Mesodermal cell (in vitro differentiated cells): ENCODE results near the gene OR11H6.
"Not testable (repeated sequence)": the region's sequence is repeated elsewhere in the genome, so short reads cannot be mapped to it uniquely, and the experiment has no call there.

Experiments used
- H3K27ac ChIP-seq: 2 replicates; pipeline ENCODE4 v1.7.0; 2013; ENCODE audit warnings: mild to moderate bottlenecking, low read depth, low read length, moderate library complexity; ENCODE audit not compliant: severe bottlenecking
- H3K36me3 ChIP-seq: 2 replicates; pipeline ENCODE4 v1.7.1; 2013; ENCODE audit warnings: mild to moderate bottlenecking, low read length, moderate library complexity; ENCODE audit not compliant: control insufficient read depth, insufficient read depth
- H3K4me1 ChIP-seq: one replicate; pipeline ENCODE4 v1.7.1; 2013; ENCODE audit warnings: mild to moderate bottlenecking, low read length; ENCODE audit not compliant: insufficient read depth, control insufficient read depth, poor library complexity, severe bottlenecking
- H3K4me3 ChIP-seq: 2 replicates; pipeline ENCODE4 v1.7.0; 2013; ENCODE audit warnings: low read length, control low read depth, mild to moderate bottlenecking; ENCODE audit not compliant: insufficient read depth, poor library complexity, severe bottlenecking; ENCODE audit errors: extremely low read depth
- H3K9me3 ChIP-seq: 2 replicates; pipeline ENCODE4 v1.7.1; 2013; ENCODE audit warnings: mild to moderate bottlenecking, low read length, moderate library complexity; ENCODE audit not compliant: control insufficient read depth
- WGBS, 2 experiments: methylation state at CpG; one replicate each; pipeline ENCODE4 v1.1.5; 2013; ENCODE audit warnings: missing lambda C conversion rate in 2 of 2; ENCODE audit not compliant: insufficient coverage in 2 of 2; 5-methylcytosine and 5-hydroxymethylcytosine counted together

The OR11H6 gene

DNA sequence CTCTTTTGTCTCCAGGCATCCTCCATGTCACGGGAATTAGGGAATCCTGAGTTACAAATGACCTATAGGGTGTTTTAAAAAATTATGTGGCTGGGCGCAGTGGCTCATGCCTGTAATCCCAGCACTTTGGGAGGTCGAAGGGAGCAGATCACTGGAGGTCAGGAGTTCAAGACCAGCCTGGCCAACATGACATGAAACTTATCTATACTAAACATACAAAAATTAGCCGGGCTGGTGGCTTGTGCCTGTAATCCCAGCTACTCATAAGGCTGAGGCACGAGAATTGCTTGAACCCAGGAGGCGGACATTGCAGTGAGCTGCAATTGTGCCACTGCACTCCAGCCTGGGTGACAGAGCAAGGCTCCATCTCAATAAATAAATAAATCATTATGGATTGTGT, 28.3 kb upstream of the OR11H6 start:
- not testable (repeated sequence) for H3K36me3 ChIP-seq, H3K4me1 ChIP-seq, H3K27ac ChIP-seq, H3K4me3 ChIP-seq
- peaks cover 61% of the 10 kb centered on the region for H3K9me3 ChIP-seq
- WGBS, 2 experiments = 25 to 63% methylated on average over 1 to 2 of the region's 6 CpGs

DNA sequence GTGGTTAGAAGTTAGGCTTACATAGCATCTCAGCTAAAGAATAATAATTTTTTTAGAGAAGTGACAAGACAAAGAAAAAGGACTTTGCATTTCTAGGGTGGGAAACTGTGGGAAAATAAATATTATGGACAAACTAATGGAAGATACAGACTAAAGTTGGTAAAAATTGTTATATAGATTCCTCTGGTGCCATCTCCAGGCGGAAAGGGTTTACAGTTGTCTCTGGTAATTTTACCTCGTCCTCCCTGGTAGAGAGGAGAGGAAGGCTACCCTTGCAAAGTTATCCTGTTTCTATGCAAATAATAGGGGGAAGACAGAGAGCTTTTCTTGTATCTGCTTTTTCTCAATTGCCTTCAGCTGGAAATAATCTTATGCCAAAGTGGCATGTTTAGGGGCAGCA, 27.6 kb upstream of the OR11H6 start:
- Histone ChIP-seq H3K36me3 (no peaks in the 10 kb centered on the region), H3K4me1 (no peaks in the 10 kb centered on the region), H3K27ac (no peak overlapping the region), H3K9me3 (peaks cover 61% of the 10 kb centered on the region), H3K4me3 (no peak overlapping the region)
- WGBS, 2 experiments = 25% methylated on average over 2 of the region's 2 CpGs; no CpG with 5 or more reads in 1 of the 2 experiments

DNA sequence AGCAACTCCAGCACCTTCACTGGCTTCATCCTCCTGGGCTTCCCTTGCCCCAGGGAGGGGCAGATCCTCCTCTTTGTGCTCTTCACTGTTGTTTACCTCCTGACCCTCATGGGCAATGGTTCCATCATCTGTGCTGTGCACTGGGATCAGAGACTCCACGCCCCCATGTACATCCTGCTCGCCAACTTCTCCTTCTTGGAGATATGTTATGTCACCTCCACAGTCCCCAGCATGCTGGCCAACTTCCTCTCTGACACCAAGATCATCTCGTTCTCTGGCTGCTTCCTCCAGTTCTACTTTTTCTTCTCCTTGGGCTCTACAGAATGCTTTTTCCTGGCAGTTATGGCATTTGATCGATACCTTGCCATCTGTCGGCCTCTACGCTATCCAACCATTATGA, 26.1 kb upstream of the OR11H6 start:
- Histone ChIP-seq H3K4me3 (no peak overlapping the region), H3K9me3 (peaks cover 61% of the 10 kb centered on the region), H3K4me1 (no peaks in the 10 kb centered on the region), H3K27ac (no peak overlapping the region), H3K36me3 (no peaks in the 10 kb centered on the region)
- WGBS, 2 experiments = 80 to 81% methylated on average over 5 of the region's 6 CpGs

DNA sequence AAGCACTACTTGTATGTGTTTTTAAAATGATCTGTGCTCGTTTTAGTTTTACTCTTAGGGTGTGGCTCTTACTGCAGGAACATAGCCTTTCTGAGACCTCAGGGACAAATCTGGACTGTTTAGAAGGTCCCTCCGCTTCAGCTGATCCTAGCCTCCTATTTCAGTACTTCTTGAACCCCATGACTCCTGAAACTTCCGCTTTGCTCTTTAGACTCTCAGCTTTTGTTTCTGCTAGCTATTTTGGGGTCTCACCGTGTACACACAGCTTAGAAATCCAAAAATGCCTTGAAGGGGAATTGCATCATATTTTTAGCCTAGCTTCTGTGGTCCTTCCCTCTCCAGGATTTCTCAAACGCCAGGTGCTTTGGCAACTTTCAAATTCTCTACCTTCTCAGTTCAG, 24.5 kb upstream of the OR11H6 start:
- Histone ChIP-seq H3K27ac (no peak overlapping the region), H3K4me1 (no peaks in the 10 kb centered on the region), H3K9me3 (peaks cover 56% of the 10 kb centered on the region), H3K36me3 (no peaks in the 10 kb centered on the region), H3K4me3 (no peak overlapping the region)
- WGBS, 2 experiments = 43 to 48% methylated on average over 5 of the region's 5 CpGs

DNA sequence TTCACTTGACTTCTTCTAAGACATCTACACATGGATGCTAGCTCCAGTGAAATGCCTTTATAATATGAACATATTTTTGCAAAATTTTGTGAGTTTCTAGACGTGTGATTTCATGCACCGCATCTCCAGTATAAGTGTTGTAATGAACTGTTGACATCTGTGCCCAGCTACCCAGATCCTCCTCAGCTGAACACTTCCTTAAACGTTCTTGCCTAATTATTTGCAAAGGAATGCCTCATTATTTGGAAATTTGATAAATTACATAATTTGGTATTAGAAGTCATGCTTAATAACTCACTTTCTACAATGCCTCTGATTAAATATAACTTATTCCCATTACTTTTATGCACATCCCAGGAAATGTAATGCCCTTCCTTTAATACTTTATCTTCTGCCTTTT, 18.8 kb upstream of the OR11H6 start:
- H3K4me3 ChIP-seq = no peak overlapping the region
- no peaks in the 10 kb centered on the region for H3K36me3 ChIP-seq
- no peaks in the 10 kb centered on the region for H3K4me1 ChIP-seq
- peaks cover 35% of the 10 kb centered on the region for H3K9me3 ChIP-seq
- 80% methylated on average over 1 of the region's 3 CpGs; no CpG with 5 or more reads in 1 of the 2 experiments for WGBS, 2 experiments
- H3K27ac ChIP-seq = no peak overlapping the region

DNA sequence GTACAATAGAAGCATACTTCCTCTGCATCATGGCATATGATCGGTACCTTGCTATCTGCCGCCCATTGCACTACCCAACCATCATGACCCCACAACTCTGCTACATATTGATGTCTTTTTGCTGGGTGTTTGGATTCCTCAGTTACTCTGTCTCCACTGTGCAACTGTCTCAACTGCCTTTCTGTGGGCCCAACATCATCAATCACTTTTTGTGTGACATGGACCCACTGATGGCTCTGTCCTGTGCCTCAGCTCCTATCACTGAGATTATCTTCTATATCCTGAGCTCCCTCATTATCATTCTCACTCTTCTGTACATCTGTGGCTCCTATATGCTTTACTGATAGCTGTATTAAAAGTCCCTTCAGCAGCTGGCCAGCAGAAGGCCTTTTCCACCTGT, 13.9 kb upstream of the OR11H6 start:
- WGBS, 2 experiments = 64 to 83% methylated on average over 1 to 2 of the region's 2 CpGs
- no peak overlapping the region for H3K4me3 ChIP-seq
- H3K9me3 ChIP-seq = peaks cover 33% of the 10 kb centered on the region
- H3K27ac ChIP-seq = no peak overlapping the region
- no peaks in the 10 kb centered on the region for H3K36me3 ChIP-seq
- H3K4me1 ChIP-seq = no peaks in the 10 kb centered on the region

DNA sequence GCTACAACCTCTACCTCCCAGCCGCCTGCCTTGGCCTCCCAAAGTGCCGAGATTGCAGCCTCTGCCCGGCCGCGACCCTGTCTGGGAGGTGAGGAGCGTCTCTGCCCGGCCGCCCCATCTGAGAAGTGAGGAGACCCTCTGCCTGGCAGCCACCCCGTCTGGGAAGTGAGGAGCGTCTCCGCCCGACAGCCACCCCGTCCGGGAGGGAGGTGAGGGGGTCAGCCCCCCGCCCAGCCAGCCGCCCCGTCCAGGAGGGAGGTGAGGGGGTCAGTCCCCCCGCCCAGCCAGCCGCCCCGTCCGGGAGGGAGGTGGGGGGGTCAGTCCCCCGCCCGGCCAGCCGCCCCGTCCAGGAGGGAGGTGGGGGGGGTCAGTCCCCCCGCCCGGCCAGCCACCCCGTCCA, 11.1 kb upstream of the OR11H6 start:
- 88% methylated on average over 5 of the region's 28 CpGs; no CpG with 5 or more reads in 1 of the 2 experiments for WGBS, 2 experiments

DNA sequence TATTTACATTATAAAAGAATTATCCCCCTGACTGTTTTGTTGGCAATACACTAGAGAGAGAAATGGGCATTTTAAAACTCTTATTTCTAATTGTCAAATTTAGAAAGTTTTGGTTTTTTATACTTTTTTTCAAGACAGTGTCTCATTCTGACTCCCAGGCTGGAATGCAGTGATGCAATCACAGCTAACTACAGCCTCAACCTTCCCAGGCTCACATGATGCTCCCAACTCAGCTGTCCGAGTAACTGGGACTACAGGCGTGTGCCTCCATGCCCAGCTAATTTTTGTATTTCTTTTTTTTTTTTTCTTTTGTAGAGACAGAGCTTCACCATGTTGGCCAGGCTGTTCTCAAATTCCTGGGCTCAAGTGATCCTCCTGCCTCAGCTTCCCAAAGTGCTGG, 8.3 kb upstream of the OR11H6 start:
- Histone ChIP-seq H3K9me3 (peaks cover 43% of the 10 kb centered on the region), H3K4me1 (no peaks in the 10 kb centered on the region), H3K4me3 (no peak overlapping the region), H3K27ac (no peak overlapping the region), H3K36me3 (no peaks in the 10 kb centered on the region)
- 24% methylated on average over 2 of the region's 2 CpGs; no CpG with 5 or more reads in 1 of the 2 experiments for WGBS, 2 experiments

More for the DNA sequence above, 11.1 kb upstream of the OR11H6 start:
- not testable (repeated sequence) for H3K4me3 ChIP-seq, H3K27ac ChIP-seq, H3K36me3 ChIP-seq, H3K4me1 ChIP-seq
- H3K9me3 ChIP-seq = peaks cover 41% of the 10 kb centered on the region

DNA sequence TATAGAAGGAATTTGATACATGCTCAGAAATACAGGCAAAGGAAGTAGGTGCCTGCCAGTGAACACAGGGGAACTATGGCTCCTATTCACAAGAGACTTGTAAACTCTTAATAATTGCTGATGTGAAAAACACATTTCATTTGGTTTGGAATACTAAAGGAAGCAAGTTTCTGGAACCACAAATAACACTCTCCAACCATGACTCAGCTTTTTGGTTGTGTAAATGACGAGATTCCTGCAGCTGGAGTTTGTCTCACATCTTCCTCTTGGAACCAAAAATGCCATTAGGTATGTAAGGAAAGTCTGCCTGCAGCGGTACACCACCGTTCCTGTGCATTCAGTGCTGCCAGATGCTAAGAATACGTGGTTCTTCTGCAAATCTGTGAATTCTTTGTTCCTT, 4.5 kb upstream of the OR11H6 start:
- Histone ChIP-seq H3K36me3 (no peaks in the 10 kb centered on the region), H3K9me3 (peaks cover 38% of the 10 kb centered on the region), H3K4me3 (no peak overlapping the region), H3K27ac (no peak overlapping the region), H3K4me1 (no peaks in the 10 kb centered on the region)
- 16 to 29% methylated on average over 3 to 4 of the region's 4 CpGs for WGBS, 2 experiments

DNA sequence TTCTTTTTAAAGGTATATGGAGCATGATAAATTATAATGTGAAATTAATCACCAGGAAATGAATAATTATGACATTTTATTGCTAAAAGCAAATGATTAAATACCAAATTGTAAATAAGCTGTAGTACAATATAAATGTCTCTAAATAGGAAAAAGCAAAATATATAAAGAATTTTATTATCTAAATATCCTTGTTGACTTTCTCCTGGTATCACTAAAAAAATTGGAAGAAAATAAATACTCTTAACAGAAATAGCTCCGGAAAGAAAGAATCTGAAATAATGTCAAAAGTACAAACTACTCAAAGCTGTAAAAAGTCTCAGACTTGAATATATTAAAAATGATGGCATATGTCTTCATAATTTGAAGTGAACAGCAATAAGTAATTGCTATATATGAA, 5.2 kb downstream of the OR11H6 start, which contains the start of gene OR11H7:
TSS of gene OR11H7 (plus strand) at position 301 of the 400 bp plus-strand sequence.
- no CpG with 5 or more reads among the region's 1 CpG for WGBS, 2 experiments
- no peak within 1 kb of the TSS for H3K4me3 ChIP-seq

DNA sequence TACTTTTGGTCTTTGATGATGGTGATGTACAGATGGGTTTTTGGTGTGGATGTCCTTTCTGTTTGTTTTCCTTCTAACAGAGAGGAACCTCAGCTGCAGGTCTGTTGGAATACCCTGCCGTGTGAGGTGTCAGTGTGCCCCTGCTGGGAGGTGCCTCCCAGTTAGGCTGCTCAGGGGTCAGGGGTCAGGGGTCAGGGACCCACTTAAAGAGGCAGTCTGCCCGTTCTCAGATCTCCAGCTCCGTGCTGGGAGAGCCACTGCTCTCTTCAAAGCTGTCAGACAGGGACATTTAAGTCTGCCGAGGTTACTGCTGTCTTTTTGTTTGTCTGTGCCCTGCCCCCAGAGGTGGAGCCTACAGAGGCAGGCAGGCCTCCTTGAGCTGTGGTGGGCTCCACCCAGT, 11.9 kb downstream of the OR11H6 start:
- not testable (repeated sequence) for H3K27ac ChIP-seq, H3K36me3 ChIP-seq, H3K4me1 ChIP-seq, H3K9me3 ChIP-seq, H3K4me3 ChIP-seq
- 60% methylated on average over 2 of the region's 4 CpGs; no CpG with 5 or more reads in 1 of the 2 experiments for WGBS, 2 experiments

More for the DNA sequence above, 5.2 kb downstream of the OR11H6 start, which contains the start of gene OR11H7:
- peaks cover 42% of the 10 kb centered on the region for H3K9me3 ChIP-seq
- no peaks in the 10 kb centered on the region for H3K36me3 ChIP-seq
- no peak within 1 kb of the TSS for H3K27ac ChIP-seq
- H3K4me1 ChIP-seq = no peaks in the 10 kb centered on the region
